Sigmoid colon (tissue), 4 donors: ENCODE results near the gene PPP2R2C.

ENCODE experiments used
- EP300 ChIP-seq, 4 donors: sonication (generic); formaldehyde crosslinking; IDR thresholded peaks; one replicate each; pipeline ENCODE4 v1.6.1; 2017; ENCODE audit warnings: antibody characterized with exemption in 4 of 4
- POLR2AphosphoS5 ChIP-seq, 4 donors: sonication (generic); formaldehyde crosslinking; IDR thresholded peaks; one replicate each; pipeline ENCODE4 v1.6.1; 2017; ENCODE audit warnings: antibody characterized with exemption in 4 of 4

GRCh38 chr4:6474705-6475457 lies 2.5 kb upstream of the PPP2R2C start:
- no peak for TF ChIP-seq POLR2AphosphoS5 (IDR thresholded peaks at IDR 0.05)
- no peak for TF ChIP-seq EP300 (IDR thresholded peaks at IDR 0.05)
